Transverse colon (tissue), 4 donors: ENCODE results near the gene TBCD. TPM values are rescaled to one million over a fixed set of nuclear protein-coding genes. Genes with fewer than 3 reads are reported as not detected.

Experiments
- DNase-seq: peaks from one replicate; pipeline ENCODE4 v3.0.0-alpha.2; 2019
- H3K27ac ChIP-seq, 4 donors: fragments of 200-600 bp; sonication (generic); 2 replicates each; pipeline ENCODE4 v1.5.1; 2016 to 2018; ENCODE audit warnings: inconsistent platforms in 4 of 4
- H3K27me3 ChIP-seq: fragments of 200-600 bp; sonication (generic); 2 replicates; pipeline ENCODE4 v1.5.1; 2017; ENCODE audit warnings: inconsistent platforms
- H3K36me3 ChIP-seq, 4 donors: fragments of 200-600 bp; sonication (generic); 2 replicates each; pipeline ENCODE4 v1.5.1; 2017 to 2019; ENCODE audit warnings: inconsistent platforms in 4 of 4
- H3K4me1 ChIP-seq, 4 donors: fragments of 200-600 bp; sonication (generic); 2 replicates each; pipeline ENCODE4 v1.5.1; 2017 to 2020; ENCODE audit warnings: inconsistent platforms in 4 of 4
- H3K4me3 ChIP-seq, 4 donors: fragments of 200-600 bp; sonication (generic); 1 replicate in 1 of 4; 2 replicates in 3 of 4; pipeline versions ENCODE4 v1.5.1 to v1.6.1; 2017 to 2019; ENCODE audit warnings: inconsistent platforms in 4 of 4
- H3K9me3 ChIP-seq, 2 donors: fragments of 200-600 bp; sonication (generic); 2 replicates each; pipeline ENCODE4 v1.5.1; 2017 to 2019; ENCODE audit warnings: inconsistent platforms in 2 of 2
- EP300 ChIP-seq: sonication (generic); formaldehyde crosslinking; IDR thresholded peaks from one replicate; pipeline ENCODE4 v1.6.1; 2017; ENCODE audit warnings: antibody characterized with exemption, low read depth
- POLR2A ChIP-seq: fragments of 450-650 bp; IDR thresholded peaks from one replicate; pipeline ENCODE4 v1.6.1; 2016; ENCODE audit warnings: antibody characterized with exemption, mild to moderate bottlenecking, moderate library complexity
- POLR2AphosphoS5 ChIP-seq, 3 donors: sonication (generic); formaldehyde crosslinking; IDR thresholded peaks; one replicate each; pipeline ENCODE4 v1.6.1; 2016; ENCODE audit warnings: antibody characterized with exemption in 3 of 3
- WGBS, 2 donors: methylation state at CpG; one replicate each; pipeline ENCODE4 v1.1.5; 2018; ENCODE audit warnings: low coverage in 1 of 2; 5-methylcytosine and 5-hydroxymethylcytosine counted together
- in situ Hi-C, 4 donors: fragments of 200-750 bp; cut with MboI; loops; one replicate each; pipeline versions ENCODE4 v1.15.0 to v1.15.1; 2017; ENCODE audit warnings: low sequenced_read_pairs in 3 of 4, low pct_ligation_motif_present in 1 of 4, low pct_unique_long_range_greater_than_20kb in 1 of 4
- intact Hi-C: fragments of 100-400 bp; cut with DNase I; formaldehyde crosslinking; loops from one replicate; pipeline ENCODE4 v1.15.1; 2023; ENCODE audit warnings: low total_unique reads
- total RNA-seq, 4 donors: library from RNA; depleted of rRNA; stranded (reverse); fragments of >200 nt; gene quantifications; one replicate each; pipeline ENCODE4 v1.1.0, GENCODE V29; 2016
- TF ChIP-seq, protein P1 (sequence below), 5 experiments: fragments of 200-600 bp in 3 of 5; fragments of 450-650 bp in 2 of 5; sonication (generic) in 3 of 5; IDR thresholded peaks; 1 replicate in 2 of 5; 2 replicates in 3 of 5; pipeline ENCODE4 v1.5.1; 2016 to 2017; ENCODE audit warnings: antibody characterized with exemption in 5 of 5, inconsistent platforms in 3 of 5, mild to moderate bottlenecking in 2 of 5, moderate library complexity in 1 of 5

Gene TBCD
- total RNA-seq, 4 donors from 2014 or later = 38.6 to 104 (median 39.8) TPM

DNA sequence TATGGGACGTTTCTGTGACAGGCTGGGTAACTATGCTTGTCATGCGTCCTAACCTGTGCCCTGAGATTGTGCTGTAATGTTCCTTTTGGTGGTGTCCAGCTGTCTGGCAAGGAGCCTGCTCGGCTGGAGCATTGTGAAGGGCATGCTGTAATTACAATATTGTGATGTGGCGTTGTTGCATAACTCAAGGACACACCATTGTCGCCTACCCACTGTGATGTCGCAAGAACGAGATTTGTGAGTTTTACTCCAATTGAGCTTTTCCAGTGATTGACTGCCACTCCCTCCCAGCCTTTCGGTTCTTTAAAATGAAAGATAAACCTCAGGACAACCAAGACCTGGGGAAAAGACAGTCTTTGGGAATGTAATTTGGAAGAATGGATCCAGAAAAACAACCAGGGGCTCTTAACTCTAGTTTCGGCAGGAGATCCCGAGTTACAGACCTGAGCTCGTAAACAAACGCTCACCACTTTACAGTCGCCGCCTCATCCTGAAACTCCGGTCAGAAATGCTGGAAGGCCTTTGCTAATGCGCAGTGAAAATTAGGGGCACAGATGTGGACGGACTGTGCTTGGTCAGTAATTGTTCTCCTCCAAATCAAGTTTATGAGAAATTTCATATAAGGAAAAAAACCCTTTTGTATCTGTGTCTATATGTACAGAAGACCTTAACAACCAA is 86.7 kb downstream of the TBCD start:
- Histone ChIP-seq H3K9me3 (no peaks in the 10 kb centered on the region), H3K27ac (peak overlapping the region; percentile 67 to 89 (median 81)), H3K4me3 (peak overlapping the region in 3 of 4 donors; percentile 1 to 37 (median 2)), H3K4me1 (peaks cover 7 to 30% (median 14%) of the 10 kb centered on the region in 4 donors), H3K27me3 (no peaks in the 10 kb centered on the region), H3K36me3 (no peaks in the 10 kb centered on the region)
- in situ Hi-C loops (no loop called here), intact Hi-C loops (no loop called here)
- peak; percentile 85 for DNase-seq
- WGBS, 2 donors = 45 to 52% methylated on average over 8 to 17 of the region's 17 CpGs
- TF ChIP-seq, protein P1, sequence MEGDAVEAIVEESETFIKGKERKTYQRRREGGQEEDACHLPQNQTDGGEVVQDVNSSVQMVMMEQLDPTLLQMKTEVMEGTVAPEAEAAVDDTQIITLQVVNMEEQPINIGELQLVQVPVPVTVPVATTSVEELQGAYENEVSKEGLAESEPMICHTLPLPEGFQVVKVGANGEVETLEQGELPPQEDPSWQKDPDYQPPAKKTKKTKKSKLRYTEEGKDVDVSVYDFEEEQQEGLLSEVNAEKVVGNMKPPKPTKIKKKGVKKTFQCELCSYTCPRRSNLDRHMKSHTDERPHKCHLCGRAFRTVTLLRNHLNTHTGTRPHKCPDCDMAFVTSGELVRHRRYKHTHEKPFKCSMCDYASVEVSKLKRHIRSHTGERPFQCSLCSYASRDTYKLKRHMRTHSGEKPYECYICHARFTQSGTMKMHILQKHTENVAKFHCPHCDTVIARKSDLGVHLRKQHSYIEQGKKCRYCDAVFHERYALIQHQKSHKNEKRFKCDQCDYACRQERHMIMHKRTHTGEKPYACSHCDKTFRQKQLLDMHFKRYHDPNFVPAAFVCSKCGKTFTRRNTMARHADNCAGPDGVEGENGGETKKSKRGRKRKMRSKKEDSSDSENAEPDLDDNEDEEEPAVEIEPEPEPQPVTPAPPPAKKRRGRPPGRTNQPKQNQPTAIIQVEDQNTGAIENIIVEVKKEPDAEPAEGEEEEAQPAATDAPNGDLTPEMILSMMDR (IDR thresholded peaks at IDR 0.05) = no peak
- TF ChIP-seq POLR2AphosphoS5 (IDR thresholded peaks at IDR 0.05) = peak in 2 of 3 donors; percentile 54 to 56
- TF ChIP-seq POLR2A = peak; percentile 7
- no peak for TF ChIP-seq EP300

GRCh38 chr17:82839617-82840292 is 87.9 kb downstream of the TBCD start, which contains the start of gene ZNF750:
Gene ZNF750, minus strand, starts transcription at chr17:82840022. Its CDS starts 7,568 bp downstream, at chr17:82832454.
- Histone ChIP-seq H3K27ac (peak within 1 kb of the TSS; percentile 67 to 89 (median 81)), H3K4me3 (peak within 1 kb of the TSS in 1 of 4 donors; percentile 37), H3K4me1 (peaks cover 7 to 30% (median 14%) of the 10 kb centered on the region in 4 donors), H3K27me3 (no peaks in the 10 kb centered on the region), H3K9me3 (no peaks in the 10 kb centered on the region), H3K36me3 (no peaks in the 10 kb centered on the region)
- TF ChIP-seq EP300 (no peak), POLR2A (no peak), POLR2AphosphoS5 (IDR thresholded peaks at IDR 0.05) (no peak)
- TF ChIP-seq, protein P1 (IDR thresholded peaks at IDR 0.05) = no peak
- in situ Hi-C loops = no loop called here
- DNase-seq = no peak
- intact Hi-C loops = no loop called here
- 91 to 93% methylated on average over 6 to 25 of the region's 25 CpGs for WGBS, 2 donors

DNA sequence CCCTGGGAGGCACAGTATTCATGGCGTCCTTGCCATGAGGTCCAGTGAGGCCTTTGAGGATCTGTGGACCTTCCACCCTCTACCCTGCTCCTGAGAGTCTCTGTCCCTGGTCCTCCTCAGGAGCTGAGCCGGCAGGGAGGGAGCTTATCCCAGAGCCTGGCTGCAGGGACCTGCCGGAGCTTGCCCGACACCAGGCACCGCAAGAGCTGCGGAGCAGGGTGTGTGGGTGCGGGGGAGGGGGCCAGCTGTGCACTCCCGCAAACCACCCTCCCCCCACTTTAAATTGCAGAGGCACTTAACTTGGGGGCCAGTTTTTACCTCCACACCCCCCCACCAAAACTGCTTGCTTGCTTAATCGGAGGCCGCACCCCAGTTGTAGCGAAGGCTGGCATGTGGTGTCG is 88.6 kb downstream of the TBCD start:
- no peak overlapping the region for H3K27ac ChIP-seq
- in situ Hi-C loops = no loop called here
- 93% methylated on average over 12 of the region's 12 CpGs; no CpG with 5 or more reads in 1 of the 2 donors for WGBS, 2 donors

More for the DNA sequence above, 88.6 kb downstream of the TBCD start:
- Histone ChIP-seq H3K27me3 (no peaks in the 10 kb centered on the region), H3K4me3 (no peak overlapping the region), H3K36me3 (no peaks in the 10 kb centered on the region), H3K4me1 (peaks cover 7 to 30% (median 14%) of the 10 kb centered on the region in 4 donors), H3K9me3 (no peaks in the 10 kb centered on the region)
- intact Hi-C loops = no loop called here
- no peak for DNase-seq
- no peak for TF ChIP-seq POLR2AphosphoS5 (IDR thresholded peaks at IDR 0.05)
- TF ChIP-seq, protein P1 (IDR thresholded peaks at IDR 0.05) = no peak
- TF ChIP-seq POLR2A = no peak
- no peak for TF ChIP-seq EP300
